CD4-positive, alpha-beta T cell (primary cell): ENCODE measurements around the gene LMOD1. TPM values are rescaled to one million over a fixed set of nuclear protein-coding genes. Genes with fewer than 3 reads are reported as not detected.

Experiments
- ATAC-seq: fragments of 200-7000 bp; cut with Tn5 transposase; one replicate; pipeline ENCODE4 v1.10.0; 2022; ENCODE audit warnings: mild to moderate bottlenecking; ENCODE audit not compliant: poor library complexity
- CTCF ChIA-PET: fragments of 350-600 bp; sonication (Branson Sonifier 250); formaldehyde crosslinking; loops from one replicate; lab custom pipeline; 2021; ENCODE audit warnings: antibody characterized with exemption, inconsistent platforms; lab: Charles Lee
- POLR2A ChIA-PET: fragments of 350-600 bp; sonication (Branson Sonifier 250); formaldehyde crosslinking; loops from one replicate; lab custom pipeline; 2021; ENCODE audit warnings: antibody characterized with exemption, inconsistent platforms; lab: Charles Lee
- DNase-seq, 14 experiments: peaks; one replicate each; pipeline ENCODE4 v3.0.0-alpha.2; 2013 to 2020; ENCODE audit warnings: mixed read lengths in 2 of 14
- H3K27ac ChIP-seq, 2 donors: one replicate each; pipeline versions ENCODE4 v1.5.1 to v1.7.0; 2013; ENCODE audit warnings: low read length in 2 of 2, low read depth in 1 of 2, mild to moderate bottlenecking in 1 of 2
- H3K27me3 ChIP-seq, 2 experiments: 1 replicate in 1 of 2; 2 replicates in 1 of 2; pipeline versions ENCODE4 v1.6.1 to v1.7.0; 2013; ENCODE audit warnings: low read length in 2 of 2, control low read depth in 1 of 2, mild to moderate bottlenecking in 1 of 2, moderate library complexity in 1 of 2; ENCODE audit not compliant: insufficient read depth in 2 of 2, control insufficient read depth in 1 of 2
- H3K36me3 ChIP-seq: one replicate; pipeline ENCODE4 v1.6.1; 2013; ENCODE audit warnings: low read length, control low read depth; ENCODE audit not compliant: insufficient read depth
- H3K4me1 ChIP-seq: one replicate; pipeline ENCODE4 v1.6.1; 2013; ENCODE audit warnings: low read length, control low read depth; ENCODE audit not compliant: insufficient read depth
- H3K4me3 ChIP-seq: one replicate; pipeline ENCODE4 v1.5.1; 2013; ENCODE audit warnings: mild to moderate bottlenecking, low read length, moderate library complexity
- H3K9me3 ChIP-seq, 2 experiments: 1 replicate in 1 of 2; 2 replicates in 1 of 2; pipeline versions ENCODE4 v1.6.1 to v1.7.0; 2013; ENCODE audit warnings: low read length in 2 of 2, mild to moderate bottlenecking in 2 of 2, control low read depth in 1 of 2, moderate library complexity in 1 of 2; ENCODE audit not compliant: control insufficient read depth in 1 of 2, insufficient read depth in 1 of 2
- H3K27ac Mint-ChIP-seq: one replicate; pipeline ENCODE4 v1.8.0; 2020; ENCODE audit warnings: mixed read lengths
- H3K27me3 Mint-ChIP-seq: one replicate; pipeline ENCODE4 v1.8.0; 2021; ENCODE audit warnings: mixed read lengths
- H3K36me3 Mint-ChIP-seq: one replicate; pipeline ENCODE4 v1.8.0; 2021; ENCODE audit warnings: low read depth, mixed read lengths
- H3K4me1 Mint-ChIP-seq: one replicate; pipeline ENCODE4 v1.8.0; 2021; ENCODE audit warnings: low read depth, mixed read lengths
- H3K4me3 Mint-ChIP-seq: one replicate; pipeline ENCODE4 v1.8.0; 2020; ENCODE audit warnings: mild to moderate bottlenecking, mixed read lengths
- H3K9me3 Mint-ChIP-seq: one replicate; pipeline ENCODE4 v1.8.0; 2020; ENCODE audit warnings: mixed read lengths
- intact Hi-C, 2 experiments: fragments of 100-400 bp; cut with DNase I in 1 of 2; cut with micrococcal nuclease in 1 of 2; formaldehyde crosslinking; loops; one replicate each; pipeline versions ENCODE4 v1.15.1 to v1.9.0; 2023 to 2025; cut with DNase I, micrococcal nuclease
- total RNA-seq, 174 experiments: library from RNA in 2 of 174; stranded (reverse) in 2 of 174; gene quantifications; one replicate each; pipeline ENCODE4 v1.2.3 and lab custom pipeline; 2021 to 2026
- TF ChIP-seq, protein P1 (sequence below): fragments of 200-600 bp; IDR thresholded peaks from one replicate; pipeline ENCODE4 v1.8.0; 2022; ENCODE audit warnings: antibody characterized with exemption, mild to moderate bottlenecking

The LMOD1 gene
- total RNA-seq, 2 experiments from 2014 or later: not detected

DNA sequence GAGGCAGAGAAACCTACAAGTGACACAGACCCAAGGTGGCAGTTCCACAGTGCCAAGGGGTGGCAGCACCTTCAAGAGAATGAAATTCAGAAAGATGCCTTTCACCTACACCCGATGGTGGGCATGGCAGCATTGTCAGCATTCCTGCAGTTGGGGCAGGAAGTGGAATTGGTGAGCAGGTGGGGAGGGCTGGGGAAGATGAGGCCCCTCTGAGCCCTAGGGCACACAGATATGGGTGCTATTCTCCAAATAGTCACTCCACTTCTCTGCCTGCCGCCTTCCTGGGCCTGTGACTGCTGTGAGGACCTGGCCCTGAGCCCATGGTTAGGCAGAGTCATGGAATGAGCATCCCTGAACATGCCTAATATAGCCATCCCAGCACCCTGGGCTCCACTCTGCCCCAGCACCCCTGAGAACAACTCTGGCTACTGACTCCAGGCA lies 49.4 kb downstream of the LMOD1 start:
- Mint-ChIP-seq H3K27me3 (peaks cover 39% of the 10 kb centered on the region), H3K36me3 (no peaks in the 10 kb centered on the region), H3K4me1 (peaks cover 7% of the 10 kb centered on the region), H3K4me3 (no peak overlapping the region), H3K27ac (no peak overlapping the region), H3K9me3 (no peaks in the 10 kb centered on the region)
- peaks cover 9% of the 10 kb centered on the region for H3K4me1 ChIP-seq
- peaks cover 0 to 6% of the 10 kb centered on the region in 2 experiments for H3K27me3 ChIP-seq
- TF ChIP-seq, protein P1, sequence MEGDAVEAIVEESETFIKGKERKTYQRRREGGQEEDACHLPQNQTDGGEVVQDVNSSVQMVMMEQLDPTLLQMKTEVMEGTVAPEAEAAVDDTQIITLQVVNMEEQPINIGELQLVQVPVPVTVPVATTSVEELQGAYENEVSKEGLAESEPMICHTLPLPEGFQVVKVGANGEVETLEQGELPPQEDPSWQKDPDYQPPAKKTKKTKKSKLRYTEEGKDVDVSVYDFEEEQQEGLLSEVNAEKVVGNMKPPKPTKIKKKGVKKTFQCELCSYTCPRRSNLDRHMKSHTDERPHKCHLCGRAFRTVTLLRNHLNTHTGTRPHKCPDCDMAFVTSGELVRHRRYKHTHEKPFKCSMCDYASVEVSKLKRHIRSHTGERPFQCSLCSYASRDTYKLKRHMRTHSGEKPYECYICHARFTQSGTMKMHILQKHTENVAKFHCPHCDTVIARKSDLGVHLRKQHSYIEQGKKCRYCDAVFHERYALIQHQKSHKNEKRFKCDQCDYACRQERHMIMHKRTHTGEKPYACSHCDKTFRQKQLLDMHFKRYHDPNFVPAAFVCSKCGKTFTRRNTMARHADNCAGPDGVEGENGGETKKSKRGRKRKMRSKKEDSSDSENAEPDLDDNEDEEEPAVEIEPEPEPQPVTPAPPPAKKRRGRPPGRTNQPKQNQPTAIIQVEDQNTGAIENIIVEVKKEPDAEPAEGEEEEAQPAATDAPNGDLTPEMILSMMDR: no peak
- H3K9me3 ChIP-seq: no peaks in the 10 kb centered on the region
- CTCF ChIA-PET: interaction anchor here (0.9 to 2.7 kb wide), 4 partner anchors 40 to 106 kb away, joined by 3 to 11 read pairs (median 5); no protein-coding TSS in a partner anchor
- no peak for DNase-seq
- H3K27ac ChIP-seq: no peak overlapping the region
- intact Hi-C loops: loop anchor here (1.0 to 5.0 kb wide), 4 partner anchors 60 to 240 kb away; partner anchors contain the start of gene TIMM17A (in 2 of the 2)
- H3K36me3 ChIP-seq: no peaks in the 10 kb centered on the region
- no peak for ATAC-seq
- H3K4me3 ChIP-seq: no peak overlapping the region
- POLR2A ChIA-PET: interaction anchor here (1.6 kb wide), 1 partner anchor 68 kb away, joined by 4 read pairs; the partner anchor contains the start of gene IPO9

DNA sequence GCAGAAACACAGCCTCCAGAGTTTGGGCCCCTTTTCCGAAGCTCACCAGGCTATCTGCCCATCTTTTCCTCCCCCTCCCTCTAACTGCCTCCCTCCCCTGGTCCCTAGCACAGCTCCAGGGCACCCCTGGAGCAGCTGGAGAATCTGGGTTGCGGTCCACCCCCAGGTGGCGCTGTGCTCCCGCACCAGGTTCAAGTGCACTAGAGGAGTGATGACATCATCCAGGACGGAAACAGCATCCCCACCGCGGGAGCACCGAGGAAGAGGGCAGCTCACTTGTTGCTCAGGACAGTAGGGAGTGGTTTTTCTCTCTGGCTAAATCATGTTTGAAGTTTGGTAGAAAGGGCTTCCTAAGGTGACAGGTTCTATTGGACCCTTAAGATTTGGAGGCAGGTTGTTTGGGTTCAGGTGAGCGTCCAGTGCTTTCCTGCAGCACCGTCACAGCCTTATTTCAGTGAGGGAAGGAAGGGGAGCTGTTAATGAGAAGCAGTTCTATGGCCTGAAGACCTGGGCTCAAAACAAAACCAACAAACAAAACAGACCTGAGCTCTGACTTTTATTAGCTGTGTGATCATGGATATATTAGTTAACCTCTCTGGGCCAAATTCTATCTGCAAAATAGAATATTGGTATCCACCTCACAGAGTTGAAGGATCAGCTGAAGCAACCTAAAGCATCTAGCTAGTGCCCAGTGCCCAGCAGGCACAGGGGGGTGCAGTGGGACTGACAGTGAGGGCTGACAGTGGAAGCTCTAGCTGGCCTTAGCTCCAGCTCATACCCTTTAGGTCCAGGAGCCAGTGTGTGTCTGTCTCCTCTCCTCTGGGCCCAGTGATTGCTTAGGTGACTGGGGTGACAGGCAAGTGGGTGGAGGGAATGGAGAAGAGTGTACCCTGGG lies 50.2 kb downstream of the LMOD1 start:
- Histone ChIP-seq H3K27ac (no peak overlapping the region), H3K4me1 (peaks cover 9% of the 10 kb centered on the region), H3K27me3 (peaks cover 4 to 14% of the 10 kb centered on the region in 2 experiments), H3K36me3 (no peaks in the 10 kb centered on the region), H3K9me3 (peaks cover 0 to 7% of the 10 kb centered on the region in 2 experiments), H3K4me3 (no peak overlapping the region)
- Mint-ChIP-seq H3K27ac (no peak overlapping the region), H3K9me3 (no peaks in the 10 kb centered on the region), H3K27me3 (peaks cover 47% of the 10 kb centered on the region), H3K4me3 (peak overlapping the region; percentile 46), H3K36me3 (no peaks in the 10 kb centered on the region), H3K4me1 (peaks cover 7% of the 10 kb centered on the region)
- DNase-seq (peak; percentile 61 to 89 (median 74)), ATAC-seq (peak; percentile 91)
- TF ChIP-seq, protein P1: peak; percentile 77
- ChIA-PET POLR2A (interaction anchor here (0.6 to 1.6 kb wide), 7 partner anchors 8 to 130 kb away, joined by 3 to 4 read pairs (median 4); partner anchors contain the start of genes IPO9, RNPEP and TIMM17A), CTCF (interaction anchor here (0.6 to 2.7 kb wide), 21 partner anchors 10 to 239 kb away, joined by 3 to 19 read pairs (median 4); partner anchors contain the start of genes LMOD1, RNPEP and TIMM17A)
- intact Hi-C loops: loop anchor here (1.0 to 5.0 kb wide), 4 partner anchors 61 to 241 kb away; partner anchors contain the start of gene TIMM17A (in 2 of the 2)

DNA sequence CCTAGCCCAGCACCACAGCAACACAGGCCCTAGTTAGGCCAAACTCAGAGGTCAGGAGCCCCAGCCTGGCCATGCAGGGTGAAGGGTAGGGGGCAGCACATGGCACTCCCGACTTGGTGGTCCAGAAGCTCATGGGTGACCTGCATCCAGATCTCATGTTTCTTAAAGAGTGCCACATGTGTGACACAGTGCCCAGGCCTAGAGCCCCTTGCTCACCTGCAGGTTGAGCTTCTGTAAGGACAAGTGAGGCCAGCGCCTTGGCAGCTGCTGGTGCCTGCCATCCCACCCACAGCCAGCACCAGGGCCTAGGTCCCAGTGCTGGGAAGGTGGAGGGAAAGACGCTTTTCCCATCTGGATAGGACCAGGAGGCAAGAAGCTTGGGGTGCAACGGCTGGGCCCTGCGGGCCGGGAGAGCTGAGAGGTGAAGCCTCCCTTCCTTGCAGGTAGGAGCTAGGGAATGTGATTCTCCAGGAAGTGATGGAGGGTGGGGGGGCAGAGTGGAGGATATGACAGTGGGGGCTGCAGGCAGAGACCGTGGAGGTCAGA lies 51.2 kb downstream of the LMOD1 start:
- intact Hi-C loops: loop anchor here (5.0 kb wide), 2 partner anchors 62 to 242 kb away; partner anchors contain the start of gene TIMM17A (in 2 of the 2)
- Mint-ChIP-seq H3K9me3 (no peaks in the 10 kb centered on the region), H3K4me3 (no peak overlapping the region), H3K4me1 (peaks cover 7% of the 10 kb centered on the region), H3K36me3 (no peaks in the 10 kb centered on the region), H3K27ac (no peak overlapping the region), H3K27me3 (peaks cover 53% of the 10 kb centered on the region)
- Histone ChIP-seq H3K36me3 (no peaks in the 10 kb centered on the region), H3K4me1 (peaks cover 9% of the 10 kb centered on the region), H3K27ac (no peak overlapping the region), H3K9me3 (peaks cover 0 to 12% of the 10 kb centered on the region in 2 experiments), H3K27me3 (peaks cover 10 to 23% of the 10 kb centered on the region in 2 experiments), H3K4me3 (no peak overlapping the region)
- ChIA-PET CTCF (interaction anchor here (0.6 to 2.7 kb wide), 19 partner anchors 9 to 240 kb away, joined by 3 to 19 read pairs (median 4); partner anchors contain the start of genes LMOD1, RNPEP and TIMM17A), POLR2A (interaction anchor here (0.6 to 1.6 kb wide), 6 partner anchors 14 to 131 kb away, joined by 3 to 4 read pairs (median 4); partner anchors contain the start of genes IPO9, RNPEP and TIMM17A)
- TF ChIP-seq, protein P1: no peak
- ATAC-seq: no peak
- DNase-seq: no peak
